HG03457 (cell line): Measurements from ENCODE around the gene TM4SF4.
"Not testable (repeated sequence)": the region's sequence is repeated elsewhere in the genome, so short reads cannot be mapped to it uniquely, and the experiment has no call there.

ENCODE experiments used
- ATAC-seq: cut with Tn5 transposase; IDR thresholded peaks from one replicate; pipeline ENCODE4 v1.9.1; 2021; ENCODE audit warnings: moderate number of reproducible peaks; ENCODE audit not compliant: unreplicated experiment

TM4SF4 gene

GRCh38 chr3:149474250-149474817 lies at the start of gene TM4SF4:
TSS of gene TM4SF4 (plus strand) at chr3:149474697. CDS start at chr3:149474878, 181 bp downstream.
- no peak for ATAC-seq

GRCh38 chr3:149424918-149425317 lies 49.6 kb upstream of the TM4SF4 start:
- ATAC-seq, result no peak

GRCh38 chr3:149426325-149426724 lies 48.2 kb upstream of the TM4SF4 start:
- no peak for ATAC-seq

- no peak for ATAC-seq
Measured at GRCh38 chr3:149428087-149428486, 46.4 kb upstream of the TM4SF4 start.

- ATAC-seq, result no peak
Measured at GRCh38 chr3:149430216-149430615, 44.3 kb upstream of the TM4SF4 start.

- ATAC-seq, result no peak
Measured at GRCh38 chr3:149432149-149432548, 42.3 kb upstream of the TM4SF4 start.

GRCh38 chr3:149435996-149436885 lies 38.3 kb upstream of the TM4SF4 start:
- no peak for ATAC-seq

GRCh38 chr3:149437286-149437685 lies 37.2 kb upstream of the TM4SF4 start:
- ATAC-seq, result no peak

- no peak for ATAC-seq
Measured at GRCh38 chr3:149437710-149438109, 36.8 kb upstream of the TM4SF4 start.

GRCh38 chr3:149438981-149439380 lies 35.5 kb upstream of the TM4SF4 start:
- ATAC-seq, result no peak

- ATAC-seq, result no peak
Measured at GRCh38 chr3:149441642-149442041, 32.9 kb upstream of the TM4SF4 start.

- no peak for ATAC-seq
Measured at GRCh38 chr3:149442043-149442442, 32.5 kb upstream of the TM4SF4 start.

- no peak for ATAC-seq
Measured at GRCh38 chr3:149442851-149443544, 31.5 kb upstream of the TM4SF4 start.

- ATAC-seq, result no peak
Measured at GRCh38 chr3:149443545-149443912, 31.0 kb upstream of the TM4SF4 start.

- not testable (repeated sequence) for ATAC-seq
Measured at GRCh38 chr3:149444867-149445266, 29.6 kb upstream of the TM4SF4 start.

GRCh38 chr3:149448331-149448831 lies 26.1 kb upstream of the TM4SF4 start:
- no peak for ATAC-seq

GRCh38 chr3:149449182-149449581 lies 25.3 kb upstream of the TM4SF4 start:
- no peak for ATAC-seq

GRCh38 chr3:149449799-149450198 lies 24.7 kb upstream of the TM4SF4 start:
- ATAC-seq, result no peak

- ATAC-seq, result no peak
Measured at GRCh38 chr3:149450281-149450680, 24.2 kb upstream of the TM4SF4 start.

GRCh38 chr3:149452036-149452435 lies 22.5 kb upstream of the TM4SF4 start:
- ATAC-seq, result no peak

GRCh38 chr3:149453140-149453805 lies 21.2 kb upstream of the TM4SF4 start:
- ATAC-seq, result no peak
